ENCODE measurements around the gene PACRGL. TPM values are rescaled to one million over a fixed set of nuclear protein-coding genes. Genes with fewer than 3 reads are reported as not detected.
"Not testable (repeated sequence)": the region's sequence is repeated elsewhere in the genome, so short reads cannot be mapped to it uniquely, and the experiment has no call there.

The PACRGL gene
- polyA plus RNA-seq, 10 donors = 10.1 to 17.8 (median 14.0) TPM

DNA sequence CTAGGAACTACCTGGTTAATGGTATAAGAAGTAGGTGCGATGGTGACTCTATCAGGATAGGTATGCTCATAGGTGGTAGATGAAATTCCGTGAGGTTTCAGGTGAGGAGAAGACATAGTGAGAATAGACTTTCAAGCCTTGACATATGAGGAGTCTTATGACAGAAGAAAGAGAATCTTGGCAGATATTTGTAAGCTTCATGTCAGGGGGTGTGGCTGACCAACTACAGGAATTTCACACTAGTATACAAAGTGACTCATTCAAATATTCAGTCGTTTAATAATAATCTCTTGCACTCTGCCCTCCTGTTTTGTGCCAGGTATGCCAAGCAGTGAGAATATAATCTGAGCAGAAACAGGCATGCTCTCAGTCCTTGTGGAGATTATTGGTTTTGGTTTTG, 22.8 kb downstream of the PACRGL start:
- no peak for DNase-seq

DNA sequence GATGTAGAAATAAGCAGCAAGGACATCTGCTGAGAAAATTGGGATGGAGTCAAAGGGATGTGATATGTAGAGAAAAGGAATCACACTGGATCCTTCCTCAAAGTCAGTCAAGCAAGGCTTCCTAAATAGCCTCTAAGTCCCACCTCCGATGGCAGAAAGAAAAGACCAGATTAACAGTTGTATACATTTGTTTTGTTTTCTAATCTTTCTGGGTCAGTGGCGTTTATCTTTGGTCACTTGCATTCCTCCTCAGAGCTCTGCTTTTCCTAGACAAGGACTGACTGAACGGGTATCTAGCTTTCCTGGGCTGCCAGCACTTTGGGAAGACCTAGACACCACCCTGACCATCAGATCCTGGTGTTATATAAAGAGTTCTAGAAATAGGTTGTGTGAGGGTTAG, 23.2 kb downstream of the PACRGL start:
- no peak for DNase-seq

GRCh38 chr4:20724915-20725314, 24.7 kb downstream of the PACRGL start:
- DNase-seq = no peak

GRCh38 chr4:20735931-20736330, 35.7 kb downstream of the PACRGL start:
- peak in 1 of 3 donors; percentile 8 for DNase-seq

- DNase-seq = not testable (repeated sequence)
Observed at GRCh38 chr4:20746000-20746399, 45.7 kb downstream of the PACRGL start.

- DNase-seq = no peak
Observed at GRCh38 chr4:20752641-20753040, 52.4 kb downstream of the PACRGL start.

DNA sequence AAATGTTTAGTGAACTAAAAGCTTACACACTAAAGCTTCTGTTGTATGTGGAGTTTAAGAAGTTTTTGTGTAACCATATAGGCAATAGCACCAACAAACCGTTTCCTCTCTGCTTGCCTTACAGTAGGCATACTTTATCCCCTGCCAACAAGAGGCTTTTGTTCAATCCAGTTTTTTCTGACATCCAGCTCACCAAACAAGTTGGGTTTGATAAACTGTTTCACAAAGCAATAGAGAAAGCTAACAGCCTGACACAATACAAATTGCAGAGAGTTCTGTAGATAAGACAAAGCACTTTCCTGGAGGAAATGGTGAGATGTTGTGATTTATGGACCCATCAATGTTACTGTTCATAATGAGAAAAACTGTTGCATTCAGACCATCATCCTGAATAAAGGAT, 53.8 kb downstream of the PACRGL start:
- DNase-seq = no peak

DNA sequence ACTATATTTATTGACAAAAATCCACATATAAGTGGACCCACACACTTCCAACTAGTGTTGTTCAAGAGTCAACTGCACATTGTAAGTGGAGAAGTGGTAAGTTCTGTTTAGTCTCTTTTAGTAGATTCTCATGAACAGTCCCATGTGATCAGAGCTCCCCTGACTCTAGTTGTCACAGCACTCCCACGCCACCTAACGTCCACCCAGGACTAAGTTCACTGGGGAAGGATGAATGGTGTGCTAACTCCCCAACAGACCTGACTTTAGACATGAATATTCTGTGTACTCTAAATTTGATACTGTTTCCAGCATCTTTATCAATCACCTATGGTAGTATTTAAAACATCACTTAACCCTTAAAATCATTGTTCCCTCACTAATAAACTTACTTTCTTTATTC, 59.8 kb downstream of the PACRGL start:
- no peak for DNase-seq

DNA sequence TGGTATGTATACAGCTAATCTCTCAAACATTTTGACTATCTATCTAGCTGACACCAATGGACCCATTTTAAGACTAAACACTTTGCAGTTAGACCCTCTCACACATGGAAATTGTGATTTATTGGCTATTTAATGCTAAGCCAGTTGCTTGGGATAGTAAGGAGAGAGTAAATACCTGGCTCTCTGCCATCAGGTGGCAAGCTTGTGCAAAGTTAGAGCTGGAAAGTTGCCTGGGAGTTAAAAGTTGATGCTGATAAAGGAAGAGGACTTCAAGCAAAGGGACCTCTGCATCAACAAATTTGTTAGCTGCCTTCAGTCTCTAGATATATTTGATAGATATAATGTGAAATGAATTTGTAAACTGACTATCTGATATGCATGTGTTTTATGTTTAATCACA, 61.1 kb downstream of the PACRGL start:
- DNase-seq = no peak

DNA sequence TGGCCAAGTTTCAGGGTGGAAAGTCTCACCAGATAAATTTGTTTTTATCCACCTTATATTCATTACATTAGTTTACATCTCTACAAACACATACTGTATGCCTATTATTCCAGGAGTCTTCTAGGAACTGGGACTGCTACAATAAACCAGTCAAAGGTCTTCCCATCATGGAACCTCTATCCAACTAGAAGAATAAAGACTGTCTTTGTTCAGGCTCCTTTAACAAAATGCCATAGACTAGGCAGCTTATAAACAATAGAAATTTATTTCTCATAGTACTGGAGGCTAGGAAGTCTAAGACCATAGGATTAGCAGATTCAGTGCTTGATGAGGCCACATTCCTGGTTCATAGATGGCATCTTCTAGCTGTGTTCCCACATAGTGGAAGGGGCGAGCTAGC, 61.6 kb downstream of the PACRGL start:
- DNase-seq = no peak

GRCh38 chr4:20764366-20764992, 64.2 kb downstream of the PACRGL start:
- DNase-seq = no peak

- peak; percentile 47 to 78 (median 70) for DNase-seq
Observed at GRCh38 chr4:20773144-20773997, 73.1 kb downstream of the PACRGL start.

DNA sequence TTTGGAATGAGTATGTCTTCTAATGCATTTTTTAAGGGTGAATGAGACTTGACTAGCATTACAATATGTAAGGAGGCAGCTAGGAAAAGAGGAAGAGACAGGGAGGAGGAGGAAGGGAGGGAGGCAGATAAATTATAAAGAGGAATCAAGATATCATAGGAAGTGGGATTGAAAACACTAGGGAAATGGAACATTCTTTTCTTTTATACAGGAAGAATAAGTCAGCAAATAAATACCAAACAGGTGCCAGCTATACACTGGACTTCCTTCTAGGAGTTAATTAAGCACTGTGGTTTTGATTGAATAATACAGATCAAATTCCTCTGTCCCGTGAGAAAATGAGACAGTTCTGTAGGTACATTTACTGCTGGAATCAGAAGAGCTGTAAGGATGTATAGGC, 78.6 kb downstream of the PACRGL start:
- DNase-seq = no peak

- not testable (repeated sequence) for DNase-seq
Observed at GRCh38 chr4:20783134-20783533, 82.9 kb downstream of the PACRGL start.

DNA sequence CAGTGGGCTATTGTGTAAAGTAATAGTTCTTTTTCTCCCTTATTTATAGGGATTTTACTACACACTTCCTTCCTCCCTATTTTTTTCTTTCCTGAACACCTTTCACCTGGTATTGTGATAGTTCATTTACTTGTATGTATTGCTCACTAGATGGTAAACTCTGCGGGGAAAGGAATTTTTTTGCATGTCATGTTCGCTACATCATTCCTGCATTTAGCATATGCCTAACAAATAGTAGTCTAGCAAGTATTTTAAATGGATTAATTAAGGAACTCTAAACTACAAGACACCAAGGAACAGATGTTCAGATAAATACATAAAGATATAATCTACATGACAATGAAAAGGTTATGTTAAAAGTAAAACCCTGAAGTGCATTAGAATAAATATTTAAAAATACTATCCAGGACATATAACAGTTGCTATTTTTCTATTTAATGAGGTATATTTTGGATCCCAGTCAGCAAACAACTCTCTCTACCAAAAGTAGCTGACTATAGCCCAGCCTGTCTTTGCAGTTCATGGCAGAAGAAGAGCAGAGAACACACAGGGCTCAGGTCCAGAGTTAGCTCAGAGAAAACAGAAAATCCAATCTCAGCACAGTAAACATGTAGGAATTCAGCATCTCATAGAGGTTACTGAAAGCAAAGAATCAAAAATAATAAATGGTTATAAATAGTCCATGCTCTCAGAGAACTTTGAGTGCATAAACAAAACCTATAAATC, 87.8 kb downstream of the PACRGL start:
- DNase-seq = peak in 2 of 3 donors; percentile 7 to 15
